ENCODE measurements around the gene CDK5R2.

DNA sequence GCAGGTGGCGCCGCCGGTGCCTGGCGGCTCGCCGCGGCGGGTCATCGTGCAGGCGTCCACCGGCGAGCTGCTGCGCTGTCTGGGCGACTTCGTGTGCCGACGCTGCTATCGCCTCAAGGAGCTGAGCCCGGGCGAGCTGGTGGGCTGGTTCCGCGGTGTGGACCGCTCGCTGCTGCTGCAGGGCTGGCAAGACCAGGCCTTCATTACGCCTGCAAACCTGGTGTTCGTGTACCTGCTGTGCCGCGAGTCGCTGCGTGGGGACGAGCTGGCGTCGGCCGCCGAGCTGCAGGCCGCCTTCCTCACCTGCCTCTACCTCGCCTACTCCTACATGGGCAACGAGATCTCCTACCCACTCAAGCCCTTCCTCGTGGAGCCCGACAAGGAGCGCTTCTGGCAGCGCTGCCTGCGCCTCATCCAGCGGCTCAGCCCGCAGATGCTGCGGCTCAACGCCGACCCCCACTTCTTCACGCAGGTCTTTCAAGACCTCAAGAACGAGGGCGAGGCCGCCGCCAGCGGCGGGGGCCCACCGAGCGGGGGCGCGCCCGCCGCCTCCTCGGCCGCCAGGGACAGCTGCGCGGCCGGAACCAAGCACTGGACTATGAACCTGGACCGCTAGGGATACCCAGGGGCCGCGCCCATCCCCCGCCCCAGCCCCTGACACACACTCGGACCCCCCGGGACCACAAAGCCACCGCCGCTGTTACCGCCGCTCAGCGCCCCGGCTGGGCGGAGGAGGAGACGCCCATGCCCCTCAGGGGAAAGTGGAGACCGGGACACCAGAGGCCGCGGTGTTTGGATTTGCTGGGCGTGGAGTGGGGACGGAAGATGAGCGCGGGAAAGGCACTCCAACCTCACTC is 1.1 kb downstream of the CDK5R2 start:
- TF ChIP-seq, protein P1, sequence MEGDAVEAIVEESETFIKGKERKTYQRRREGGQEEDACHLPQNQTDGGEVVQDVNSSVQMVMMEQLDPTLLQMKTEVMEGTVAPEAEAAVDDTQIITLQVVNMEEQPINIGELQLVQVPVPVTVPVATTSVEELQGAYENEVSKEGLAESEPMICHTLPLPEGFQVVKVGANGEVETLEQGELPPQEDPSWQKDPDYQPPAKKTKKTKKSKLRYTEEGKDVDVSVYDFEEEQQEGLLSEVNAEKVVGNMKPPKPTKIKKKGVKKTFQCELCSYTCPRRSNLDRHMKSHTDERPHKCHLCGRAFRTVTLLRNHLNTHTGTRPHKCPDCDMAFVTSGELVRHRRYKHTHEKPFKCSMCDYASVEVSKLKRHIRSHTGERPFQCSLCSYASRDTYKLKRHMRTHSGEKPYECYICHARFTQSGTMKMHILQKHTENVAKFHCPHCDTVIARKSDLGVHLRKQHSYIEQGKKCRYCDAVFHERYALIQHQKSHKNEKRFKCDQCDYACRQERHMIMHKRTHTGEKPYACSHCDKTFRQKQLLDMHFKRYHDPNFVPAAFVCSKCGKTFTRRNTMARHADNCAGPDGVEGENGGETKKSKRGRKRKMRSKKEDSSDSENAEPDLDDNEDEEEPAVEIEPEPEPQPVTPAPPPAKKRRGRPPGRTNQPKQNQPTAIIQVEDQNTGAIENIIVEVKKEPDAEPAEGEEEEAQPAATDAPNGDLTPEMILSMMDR (IDR thresholded peaks at IDR 0.05), result no peak
- no peak for TF ChIP-seq POLR2AphosphoS5 (IDR thresholded peaks at IDR 0.05)
